ENCODE measurements around the gene PALLD. TPM values are rescaled to one million over a fixed set of nuclear protein-coding genes. Genes with fewer than 3 reads are reported as not detected.

Gene PALLD
- total RNA-seq, 1 donor from 2014 or later = 58.7 TPM

DNA sequence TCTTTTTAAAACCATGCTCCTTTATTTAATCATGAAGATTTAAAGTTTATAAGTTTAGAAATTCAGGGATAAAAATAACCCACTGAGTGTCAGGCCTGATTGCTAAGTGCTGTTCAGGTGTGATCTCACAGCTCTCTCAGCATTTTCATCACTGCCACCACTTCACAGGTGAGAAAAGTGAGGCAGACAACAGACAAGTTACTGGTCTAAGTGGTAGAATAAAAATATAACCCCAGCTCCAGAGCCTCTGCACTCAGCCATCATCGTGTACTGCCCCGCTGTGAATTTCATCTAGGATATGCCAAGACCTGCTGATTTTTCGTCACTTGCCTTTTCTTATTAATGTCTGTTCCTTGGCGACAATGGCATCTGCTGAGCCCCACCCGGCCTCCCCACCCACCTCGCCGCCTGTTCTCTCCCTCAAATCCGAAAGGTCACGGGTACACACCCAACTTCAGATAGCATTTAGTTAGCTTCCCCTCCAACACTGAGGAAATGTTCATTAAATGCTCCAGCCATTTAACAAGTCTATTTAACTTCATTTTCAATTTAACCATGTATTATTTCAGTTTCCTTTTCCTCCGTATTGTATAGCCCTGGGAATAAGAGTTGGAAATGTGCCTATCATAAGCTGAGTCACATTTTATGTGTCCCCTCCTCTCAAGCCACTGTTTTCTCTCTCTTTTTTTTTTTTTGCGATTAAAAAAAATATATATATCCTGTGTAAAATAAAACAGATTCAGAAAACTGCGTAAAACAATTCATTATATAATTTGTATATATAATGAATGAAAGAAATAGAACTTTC is 276.7 kb downstream of the PALLD start:
- no peak overlapping the region for H3K27ac Mint-ChIP-seq (ENCODE audit: unreplicated experiment)
- peaks cover 8% of the 10 kb centered on the region for H3K9me3 Mint-ChIP-seq
- TF ChIP-seq CTCF (conservative IDR thresholded peaks at IDR 0.05) = no peak
- DNase-seq (ENCODE audit: low read depth, low spot score) = no peak
- no peaks in the 10 kb centered on the region for H3K27me3 Mint-ChIP-seq (ENCODE audit: low read depth)
- H3K36me3 Mint-ChIP-seq (ENCODE audit: low read depth) = peaks cover 20% of the 10 kb centered on the region
- H3K4me1 Mint-ChIP-seq = peaks cover 29% of the 10 kb centered on the region
- H3K4me3 Mint-ChIP-seq = no peak overlapping the region

DNA sequence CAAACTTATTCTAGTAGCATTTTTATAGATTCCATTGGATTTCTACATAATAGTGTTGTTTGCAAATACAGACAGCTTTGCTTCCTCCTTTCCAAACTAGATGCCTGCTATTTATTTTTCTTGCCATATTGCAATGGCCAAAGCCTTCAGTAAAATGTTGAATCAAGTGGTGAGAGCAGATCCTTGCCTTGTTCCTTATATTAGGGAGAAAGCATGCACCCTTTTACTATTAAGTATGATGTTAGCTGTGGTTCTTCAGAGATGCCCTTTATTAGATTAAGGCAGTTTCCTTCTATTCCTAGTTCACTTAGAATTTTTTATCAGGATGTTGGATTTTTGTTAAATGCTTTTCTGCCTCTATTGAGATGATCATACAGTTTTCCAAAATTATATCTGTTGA is 279.5 kb downstream of the PALLD start:
- no peak overlapping the region for H3K27ac Mint-ChIP-seq (ENCODE audit: unreplicated experiment)
- peaks cover 20% of the 10 kb centered on the region for H3K36me3 Mint-ChIP-seq (ENCODE audit: low read depth)
- TF ChIP-seq CTCF (conservative IDR thresholded peaks at IDR 0.05) = no peak
- H3K27me3 Mint-ChIP-seq (ENCODE audit: low read depth) = no peaks in the 10 kb centered on the region
- H3K9me3 Mint-ChIP-seq = peaks cover 8% of the 10 kb centered on the region
- H3K4me3 Mint-ChIP-seq = no peak overlapping the region
- DNase-seq (ENCODE audit: low read depth, low spot score) = no peak
- H3K4me1 Mint-ChIP-seq = peaks cover 14% of the 10 kb centered on the region

DNA sequence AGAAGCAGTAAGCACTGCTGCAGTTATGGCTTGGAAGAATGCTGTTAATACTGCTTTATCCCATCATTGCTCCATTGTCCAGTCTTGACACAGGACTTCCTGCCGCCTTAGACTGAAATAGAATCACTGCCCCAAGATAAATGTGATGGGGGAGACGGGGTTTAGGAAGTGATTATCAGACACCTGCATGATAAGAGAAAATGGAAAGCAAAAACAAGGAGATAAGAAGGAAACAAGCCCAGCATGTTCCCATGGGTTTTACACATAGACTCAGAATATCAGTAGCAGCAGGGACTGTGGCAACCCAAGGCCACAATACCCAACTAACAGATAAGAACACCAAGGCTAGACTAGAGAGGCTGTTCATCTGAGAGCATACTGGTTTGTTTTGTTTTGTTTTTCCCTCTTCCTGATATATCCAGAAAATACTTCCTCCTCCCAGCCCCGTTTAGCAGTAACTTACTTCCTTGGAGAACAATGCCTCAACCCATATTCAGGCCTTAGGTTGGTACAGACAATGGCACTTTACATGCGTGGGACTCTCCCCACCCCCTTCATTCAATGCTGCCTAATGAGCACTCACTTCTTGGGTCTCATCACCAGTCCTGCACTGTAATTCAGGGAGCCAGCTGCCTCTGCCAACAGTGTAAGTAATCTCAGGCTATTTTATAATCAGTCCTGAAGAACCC is 280.6 kb downstream of the PALLD start:
- Mint-ChIP-seq H3K4me3 (no peak overlapping the region), H3K9me3 (peaks cover 8% of the 10 kb centered on the region), H3K36me3 (ENCODE audit: low read depth) (peaks cover 20% of the 10 kb centered on the region), H3K27me3 (ENCODE audit: low read depth) (no peaks in the 10 kb centered on the region), H3K27ac (ENCODE audit: unreplicated experiment) (peak overlapping the region; percentile 44), H3K4me1 (peaks cover 15% of the 10 kb centered on the region)
- no peak for DNase-seq (ENCODE audit: low read depth, low spot score)
- no peak for TF ChIP-seq CTCF (conservative IDR thresholded peaks at IDR 0.05)

GRCh38 chr4:168781341-168781740 is 284.5 kb downstream of the PALLD start:
- no peaks in the 10 kb centered on the region for H3K27me3 Mint-ChIP-seq (ENCODE audit: low read depth)
- peaks cover 1% of the 10 kb centered on the region for H3K9me3 Mint-ChIP-seq
- H3K4me1 Mint-ChIP-seq = peaks cover 24% of the 10 kb centered on the region
- peaks cover 9% of the 10 kb centered on the region for H3K36me3 Mint-ChIP-seq (ENCODE audit: low read depth)
- TF ChIP-seq CTCF (conservative IDR thresholded peaks at IDR 0.05) = no peak
- H3K4me3 Mint-ChIP-seq = no peak overlapping the region
- H3K27ac Mint-ChIP-seq (ENCODE audit: unreplicated experiment) = no peak overlapping the region
- no peak for DNase-seq (ENCODE audit: low read depth, low spot score)

DNA sequence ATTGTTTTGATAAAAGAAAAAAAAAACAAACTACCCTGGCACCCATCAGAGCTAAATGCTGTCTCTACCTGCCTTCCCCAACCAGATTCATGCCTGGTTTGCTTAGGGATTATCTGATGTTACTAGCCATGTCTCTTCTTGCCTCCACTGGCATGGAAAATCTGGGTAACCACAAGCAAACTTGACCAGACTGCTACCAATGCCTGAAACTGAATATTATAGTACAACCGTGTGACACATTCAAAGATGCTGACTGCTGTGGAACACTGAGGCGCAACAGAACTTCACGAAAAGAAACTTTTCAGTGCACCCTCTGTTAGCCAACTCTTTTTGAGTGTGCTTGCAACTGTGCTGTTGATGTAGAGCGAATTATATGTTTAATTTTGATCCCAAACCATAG is 285.1 kb downstream of the PALLD start:
- Mint-ChIP-seq H3K36me3 (ENCODE audit: low read depth) (peaks cover 6% of the 10 kb centered on the region), H3K27ac (ENCODE audit: unreplicated experiment) (no peak overlapping the region), H3K9me3 (no peaks in the 10 kb centered on the region), H3K27me3 (ENCODE audit: low read depth) (no peaks in the 10 kb centered on the region), H3K4me1 (peaks cover 24% of the 10 kb centered on the region), H3K4me3 (no peak overlapping the region)
- no peak for TF ChIP-seq CTCF (conservative IDR thresholded peaks at IDR 0.05)
- DNase-seq (ENCODE audit: low read depth, low spot score) = no peak

Measured in neural crest cell (in vitro differentiated cells).